SK-N-SH (cell line): ENCODE data around the gene IGSF11. TPM values are rescaled to one million over a fixed set of nuclear protein-coding genes. Genes with fewer than 3 reads are reported as not detected.

ENCODE experiments used
- CTCF ChIA-PET: fragments of 300-600, 350-600 bp; formaldehyde crosslinking; extraction: SDS; loops from one replicate; lab custom pipeline; 2021; lab: Yijun Ruan, JAX
- POLR2A ChIA-PET: fragments of 350-600 bp; sonication (Branson Sonifier 250); formaldehyde crosslinking; extraction: SDS; loops from one replicate; lab custom pipeline; 2020; ENCODE audit warnings: antibody characterized with exemption, inconsistent platforms; lab: Yijun Ruan, JAX
- DNase-seq: peaks from one replicate; pipeline ENCODE4 v3.0.0; 2012
- H2AFZ ChIP-seq: fragments of 200-600 bp; sonication (generic); 2 replicates; pipeline ENCODE4 v1.8.1; 2016; ENCODE audit warnings: antibody characterized with exemption, mild to moderate bottlenecking, low read depth
- H3F3A ChIP-seq: fragments of 200-600 bp; sonication (generic); replicated peaks from 2 replicates; pipeline ENCODE3; 2016; ENCODE audit warnings: antibody characterized with exemption, mild to moderate bottlenecking; ENCODE audit not compliant: insufficient read depth
- H3K27ac ChIP-seq, 2 experiments: fragments of 200-500 bp in 1 of 2; fragments of 200-600 bp in 1 of 2; sonication (Bioruptor generic) in 1 of 2; sonication (generic), shearing (Covaris generic) in 1 of 2; 2 replicates each; pipeline versions ENCODE4 v1.5.1 to v1.6.1; 2014 to 2016; ENCODE audit warnings: low read depth in 2 of 2, inconsistent platforms in 1 of 2, low read length in 1 of 2, mild to moderate bottlenecking in 1 of 2, mixed read lengths in 1 of 2
- H3K27me3 ChIP-seq: fragments of 200-600 bp; sonication (generic), shearing (Covaris generic); 2 replicates; pipeline ENCODE4 v1.6.1; 2016; ENCODE audit warnings: mixed run types; ENCODE audit not compliant: insufficient read depth
- H3K36me3 ChIP-seq, 2 experiments: fragments of 200-500 bp in 1 of 2; fragments of 200-600 bp in 1 of 2; sonication (Bioruptor generic) in 1 of 2; sonication (generic) in 1 of 2; replicated peaks in 1 of 2; 2 replicates each; pipeline versions ENCODE3 to v1.5.1; 2014 to 2016; ENCODE audit warnings: low read length in 1 of 2, mild to moderate bottlenecking in 1 of 2; ENCODE audit not compliant: insufficient read depth in 2 of 2, control insufficient read depth in 1 of 2
- H3K4me1 ChIP-seq, 2 experiments: fragments of 200-500 bp in 1 of 2; fragments of 200-600 bp in 1 of 2; sonication (Bioruptor generic) in 1 of 2; sonication (generic), shearing (Covaris generic) in 1 of 2; 2 replicates each; pipeline versions ENCODE4 v1.5.1 to v1.6.1; 2014 to 2016; ENCODE audit warnings: low read depth in 1 of 2, low read length in 1 of 2, mixed run types in 1 of 2; ENCODE audit not compliant: insufficient read depth in 2 of 2, control insufficient read depth in 1 of 2
- H3K4me2 ChIP-seq: fragments of 200-600 bp; sonication (generic), shearing (Covaris generic); 2 replicates; pipeline ENCODE4 v1.6.1; 2017; ENCODE audit warnings: mixed run types
- H3K4me3 ChIP-seq, 2 experiments: fragments of 200-500 bp in 1 of 2; fragments of 200-600 bp in 1 of 2; sonication (Bioruptor generic) in 1 of 2; sonication (generic), shearing (Covaris generic) in 1 of 2; 2 replicates each; pipeline versions ENCODE4 v1.5.1 to v1.8.1; 2014 to 2016; ENCODE audit warnings: low read depth in 2 of 2, inconsistent platforms in 1 of 2, low read length in 1 of 2, mild to moderate bottlenecking in 1 of 2, mixed read lengths in 1 of 2, moderate library complexity in 1 of 2
- H3K79me2 ChIP-seq: fragments of 200-600 bp; sonication (generic); 2 replicates; pipeline ENCODE4 v1.8.1; 2017; ENCODE audit warnings: mild to moderate bottlenecking; ENCODE audit not compliant: insufficient read depth
- H3K9ac ChIP-seq: fragments of 200-600 bp; sonication (generic); 2 replicates; pipeline ENCODE4 v1.6.1; 2017; ENCODE audit warnings: mixed run types
- H3K9me2 ChIP-seq: fragments of 200-600 bp; sonication (generic); 2 replicates; pipeline ENCODE4 v1.6.1; 2017; ENCODE audit warnings: mixed run types
- H3K9me3 ChIP-seq: fragments of 200-600 bp; sonication (generic); 2 replicates; pipeline ENCODE4 v1.6.1; 2017; ENCODE audit warnings: mixed run types, mild to moderate bottlenecking, moderate library complexity
- H4K20me1 ChIP-seq: fragments of 200-600 bp; sonication (generic); 2 replicates; pipeline ENCODE4 v1.6.1; 2017; ENCODE audit warnings: mild to moderate bottlenecking, mixed run types; ENCODE audit not compliant: insufficient read depth
- EP300 ChIP-seq, 2 experiments: IDR thresholded peaks; 2 replicates each; pipeline versions ENCODE4 v1.4.0 to v1.6.1; 2012; ENCODE audit warnings: borderline replicate concordance in 1 of 2, low read depth in 1 of 2, low read length in 1 of 2
- EZH2phosphoT487 ChIP-seq: fragments of 200-600 bp; sonication (generic); IDR thresholded peaks from 2 replicates; pipeline ENCODE4 v1.6.1; 2017; ENCODE audit warnings: low read depth, mixed run types, mild to moderate bottlenecking, antibody characterized with exemption, moderate library complexity, borderline replicate concordance
- FOXJ3 ChIP-seq: sonication (generic); formaldehyde crosslinking; IDR thresholded peaks from 2 replicates; pipeline ENCODE4 v1.5.1; 2020; ENCODE audit warnings: mild to moderate bottlenecking, missing genetic modification reagents
- GABPA ChIP-seq: IDR thresholded peaks from 2 replicates; pipeline ENCODE4 v1.4.0; 2012; ENCODE audit warnings: low read depth, mild to moderate bottlenecking
- JUND ChIP-seq: IDR thresholded peaks from 2 replicates; pipeline ENCODE4 v1.4.0; 2012
- NFIC ChIP-seq: IDR thresholded peaks from 2 replicates; pipeline ENCODE4 v1.4.0; 2012; ENCODE audit warnings: borderline replicate concordance
- NRF1 ChIP-seq: IDR thresholded peaks from 2 replicates; pipeline ENCODE4 v1.6.1; 2012; ENCODE audit warnings: low read depth, mild to moderate bottlenecking, low read length
- POLR2AphosphoS5 ChIP-seq: IDR thresholded peaks from 2 replicates; pipeline ENCODE4 v1.6.1; 2012; ENCODE audit warnings: low read depth, low read length
- RCOR1 ChIP-seq: fragments of 150-350 bp; IDR thresholded peaks from 2 replicates; pipeline ENCODE4 v1.6.1; 2017; ENCODE audit warnings: antibody characterized with exemption, low read length
- RXRA ChIP-seq: IDR thresholded peaks from 2 replicates; pipeline ENCODE4 v1.4.0; 2012; ENCODE audit warnings: low read depth, mild to moderate bottlenecking, borderline replicate concordance
- SIN3A ChIP-seq: IDR thresholded peaks from 2 replicates; pipeline ENCODE4 v1.6.1; 2012; ENCODE audit warnings: low read depth, mild to moderate bottlenecking, low read length, moderate library complexity, borderline replicate concordance
- SMC3 ChIP-seq: IDR thresholded peaks from 2 replicates; pipeline ENCODE4 v1.6.1; 2012; ENCODE audit warnings: low read depth, low read length, improper control_type of control experiment
- TAF1 ChIP-seq: IDR thresholded peaks from 2 replicates; pipeline ENCODE4 v1.6.1; 2012; ENCODE audit warnings: low read depth, mild to moderate bottlenecking, low read length, moderate library complexity, borderline replicate concordance
- TEAD4 ChIP-seq: IDR thresholded peaks from 2 replicates; pipeline ENCODE4 v1.4.0; 2012; ENCODE audit warnings: mild to moderate bottlenecking, borderline replicate concordance; ENCODE audit not compliant: insufficient read depth
- WGBS: methylation state at CpG from one replicate; pipeline ENCODE4 v1.1.6; 2017; ENCODE audit warnings: low lambda C conversion rate; 5-methylcytosine and 5-hydroxymethylcytosine counted together
- polyA plus RNA-seq, 3 experiments: library from polyadenylated mRNA; depleted of rRNA; stranded (reverse); fragments of >200 nt; gene quantifications; 2 replicates each; pipeline ENCODE4 v1.2.3, GENCODE V29; 2012
- TF ChIP-seq, protein P1 (sequence below): fragments of 150-350 bp; IDR thresholded peaks from 2 replicates; pipeline ENCODE4 v1.6.1; 2016; ENCODE audit warnings: mild to moderate bottlenecking, low read depth, low read length
- TF ChIP-seq, protein P2 (sequence below): IDR thresholded peaks from 2 replicates; pipeline ENCODE4 v1.6.1; 2012; ENCODE audit warnings: mild to moderate bottlenecking, low read depth, low read length, moderate library complexity

The IGSF11 gene
- polyA plus RNA-seq, 1 of the 3 experiments (the other 2 are of a cell fraction), result 0.07 TPM

DNA sequence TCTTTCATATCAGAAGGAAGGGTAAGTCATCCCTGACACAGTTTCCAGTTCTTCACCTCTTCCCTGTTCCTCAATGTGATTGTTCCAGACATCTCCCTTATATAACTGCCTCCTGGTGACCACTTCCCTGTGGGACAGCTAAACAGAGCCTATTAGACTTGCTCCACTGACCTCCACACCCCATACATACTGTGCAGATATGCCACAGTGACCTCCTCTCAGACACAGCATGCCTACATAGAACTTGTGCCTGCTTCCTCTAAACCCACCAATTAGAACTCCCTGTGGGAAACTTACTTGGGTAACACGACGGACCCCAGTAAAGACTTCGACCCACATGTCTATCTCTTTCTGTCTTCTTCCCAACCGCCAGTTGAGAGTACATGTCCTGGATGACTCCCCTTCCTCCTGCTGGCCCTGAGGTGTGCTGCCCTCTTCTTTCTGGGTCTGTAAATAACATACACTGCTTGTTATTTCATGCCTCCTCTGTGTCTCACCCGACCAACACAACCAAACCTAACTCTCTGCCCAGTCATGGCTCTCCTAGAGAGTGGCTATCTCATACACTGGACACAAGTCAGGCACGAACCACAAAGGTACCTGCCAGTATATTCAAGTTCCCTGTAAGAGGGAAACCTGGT lies 53.0 kb downstream of the IGSF11 start:
- H3K4me1 ChIP-seq, result no peaks in the 10 kb centered on the region; a peak in 1 of 4 replicates
- ChIA-PET CTCF (interaction anchor here (2.4 kb wide), 1 partner anchor 97 kb away, joined by 11 read pairs; no protein-coding TSS in a partner anchor), POLR2A (no interaction called here)
- no peak overlapping the region for H3K4me3 ChIP-seq
- no peaks in the 10 kb centered on the region for H3K9me3 ChIP-seq
- no peak overlapping the region for H3K9ac ChIP-seq
- H3K4me2 ChIP-seq, result no peak overlapping the region
- 55% methylated on average over 6 of the region's 6 CpGs for WGBS
- no peak for TF ChIP-seq NFIC
- TF ChIP-seq SMC3, result no peak
- no peak for TF ChIP-seq POLR2AphosphoS5
- TF ChIP-seq EZH2phosphoT487, result no peak
- TF ChIP-seq EP300 (IDR thresholded peaks at IDR 0.05; ENCODE audit: borderline replicate concordance in 1 of 2, low read depth in 1 of 2, low read length in 1 of 2), result no peak
- TF ChIP-seq RCOR1, result no peak
- no peak for TF ChIP-seq NRF1
- TF ChIP-seq, protein P1, sequence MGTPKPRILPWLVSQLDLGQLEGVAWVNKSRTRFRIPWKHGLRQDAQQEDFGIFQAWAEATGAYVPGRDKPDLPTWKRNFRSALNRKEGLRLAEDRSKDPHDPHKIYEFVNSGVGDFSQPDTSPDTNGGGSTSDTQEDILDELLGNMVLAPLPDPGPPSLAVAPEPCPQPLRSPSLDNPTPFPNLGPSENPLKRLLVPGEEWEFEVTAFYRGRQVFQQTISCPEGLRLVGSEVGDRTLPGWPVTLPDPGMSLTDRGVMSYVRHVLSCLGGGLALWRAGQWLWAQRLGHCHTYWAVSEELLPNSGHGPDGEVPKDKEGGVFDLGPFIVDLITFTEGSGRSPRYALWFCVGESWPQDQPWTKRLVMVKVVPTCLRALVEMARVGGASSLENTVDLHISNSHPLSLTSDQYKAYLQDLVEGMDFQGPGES, result no peak
- TF ChIP-seq SIN3A, result no peak
- TF ChIP-seq JUND, result no peak
- no peak for TF ChIP-seq TAF1
- TF ChIP-seq GABPA, result no peak
- no peak overlapping the region for H2AFZ ChIP-seq
- H3F3A ChIP-seq, result no peaks in the 10 kb centered on the region
- DNase-seq, result no peak
- H3K36me3 ChIP-seq, result no peaks in the 10 kb centered on the region
- H4K20me1 ChIP-seq, result no peaks in the 10 kb centered on the region
- H3K79me2 ChIP-seq, result no peaks in the 10 kb centered on the region
- H3K27me3 ChIP-seq, result no peaks in the 10 kb centered on the region
- no peaks in the 10 kb centered on the region for H3K9me2 ChIP-seq
- H3K27ac ChIP-seq, result no peak overlapping the region

GRCh38 chr3:118980832-118981231 lies 53.8 kb downstream of the IGSF11 start:
- no peaks in the 10 kb centered on the region for H3K27me3 ChIP-seq
- no peaks in the 10 kb centered on the region for H3K9me3 ChIP-seq
- no peaks in the 10 kb centered on the region for H4K20me1 ChIP-seq
- no peak for DNase-seq
- H3K4me3 ChIP-seq, result no peak overlapping the region
- no peak overlapping the region for H3K9ac ChIP-seq
- H3F3A ChIP-seq, result no peaks in the 10 kb centered on the region
- H3K36me3 ChIP-seq, result no peaks in the 10 kb centered on the region
- H3K79me2 ChIP-seq, result no peaks in the 10 kb centered on the region
- no peak overlapping the region for H2AFZ ChIP-seq
- no peaks in the 10 kb centered on the region for H3K9me2 ChIP-seq
- H3K4me1 ChIP-seq, result no peaks in the 10 kb centered on the region; a peak in 1 of 4 replicates
- no peak for TF ChIP-seq TEAD4
- TF ChIP-seq RXRA, result no peak
- TF ChIP-seq, protein P2, sequence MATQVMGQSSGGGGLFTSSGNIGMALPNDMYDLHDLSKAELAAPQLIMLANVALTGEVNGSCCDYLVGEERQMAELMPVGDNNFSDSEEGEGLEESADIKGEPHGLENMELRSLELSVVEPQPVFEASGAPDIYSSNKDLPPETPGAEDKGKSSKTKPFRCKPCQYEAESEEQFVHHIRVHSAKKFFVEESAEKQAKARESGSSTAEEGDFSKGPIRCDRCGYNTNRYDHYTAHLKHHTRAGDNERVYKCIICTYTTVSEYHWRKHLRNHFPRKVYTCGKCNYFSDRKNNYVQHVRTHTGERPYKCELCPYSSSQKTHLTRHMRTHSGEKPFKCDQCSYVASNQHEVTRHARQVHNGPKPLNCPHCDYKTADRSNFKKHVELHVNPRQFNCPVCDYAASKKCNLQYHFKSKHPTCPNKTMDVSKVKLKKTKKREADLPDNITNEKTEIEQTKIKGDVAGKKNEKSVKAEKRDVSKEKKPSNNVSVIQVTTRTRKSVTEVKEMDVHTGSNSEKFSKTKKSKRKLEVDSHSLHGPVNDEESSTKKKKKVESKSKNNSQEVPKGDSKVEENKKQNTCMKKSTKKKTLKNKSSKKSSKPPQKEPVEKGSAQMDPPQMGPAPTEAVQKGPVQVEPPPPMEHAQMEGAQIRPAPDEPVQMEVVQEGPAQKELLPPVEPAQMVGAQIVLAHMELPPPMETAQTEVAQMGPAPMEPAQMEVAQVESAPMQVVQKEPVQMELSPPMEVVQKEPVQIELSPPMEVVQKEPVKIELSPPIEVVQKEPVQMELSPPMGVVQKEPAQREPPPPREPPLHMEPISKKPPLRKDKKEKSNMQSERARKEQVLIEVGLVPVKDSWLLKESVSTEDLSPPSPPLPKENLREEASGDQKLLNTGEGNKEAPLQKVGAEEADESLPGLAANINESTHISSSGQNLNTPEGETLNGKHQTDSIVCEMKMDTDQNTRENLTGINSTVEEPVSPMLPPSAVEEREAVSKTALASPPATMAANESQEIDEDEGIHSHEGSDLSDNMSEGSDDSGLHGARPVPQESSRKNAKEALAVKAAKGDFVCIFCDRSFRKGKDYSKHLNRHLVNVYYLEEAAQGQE, result no peak
- TF ChIP-seq FOXJ3 (CRISPR knock-in tag), result no peak
- TF ChIP-seq EZH2phosphoT487, result no peak
- TF ChIP-seq JUND, result no peak
- H3K4me2 ChIP-seq, result no peak overlapping the region
- CTCF ChIA-PET, result no interaction called here
- POLR2A ChIA-PET, result no interaction called here
- H3K27ac ChIP-seq, result no peak overlapping the region
- 47% methylated on average over 2 of the region's 2 CpGs for WGBS
